Pancreas (tissue), 10 donors: ENCODE data around the gene AADACL2. TPM values are rescaled to one million over a fixed set of nuclear protein-coding genes. Genes with fewer than 3 reads are reported as not detected.

ENCODE experiments used
- ATAC-seq, 4 donors: fragments of 200-7000 bp; cut with Tn5 transposase; one replicate each; pipeline versions ENCODE4 v1.8.0 to v1.9.1; 2020; ENCODE audit warnings: mild to moderate bottlenecking in 4 of 4, moderate library complexity in 4 of 4
- DNase-seq, 6 donors: peaks; one replicate each; pipeline ENCODE4 v3.0.0-alpha.2; 2020
- FAIRE-seq: peaks from 2 replicates; lab custom pipeline; 2012; peaks lifted over from hg19 to GRCh38; lab: Jason Lieb, UNC
- H3K27ac ChIP-seq, 4 donors: fragments of 200-600 bp; sonication (generic); 1 replicate in 3 of 4; 2 replicates in 1 of 4; pipeline versions ENCODE4 v1.5.0 to v1.8.0; 2020
- H3K27me3 ChIP-seq, 4 donors: fragments of 200-600 bp; one replicate each; pipeline ENCODE4 v1.8.0; 2021
- H3K36me3 ChIP-seq, 3 donors: fragments of 200-600 bp; sonication (generic) in 1 of 3; one replicate each; pipeline versions ENCODE4 v1.5.0 to v1.8.0; 2020 to 2021
- H3K4me1 ChIP-seq, 3 donors: fragments of 200-600 bp; one replicate each; pipeline ENCODE4 v1.8.0; 2021
- H3K4me3 ChIP-seq, 4 donors: fragments of 200-600 bp; sonication (generic) in 2 of 4; one replicate each; pipeline versions ENCODE4 v1.5.0 to v1.8.0; 2020 to 2021
- H3K9me3 ChIP-seq, 4 donors: fragments of 200-600 bp; one replicate each; pipeline ENCODE4 v1.8.0; 2021
- WGBS, 2 donors: extraction: QIAGEN DNeasy Blood & Tissue Kit; methylation state at CpG; one replicate each; pipeline ENCODE4 v1.1.7; 2013; 5-methylcytosine and 5-hydroxymethylcytosine counted together
- intact Hi-C, 3 donors: fragments of 100-400 bp; cut with DNase I; formaldehyde crosslinking; loops; one replicate each; pipeline versions ENCODE4 v1.11.1 to v1.14.2; 2022
- polyA plus RNA-seq, 2 donors: library from polyadenylated mRNA; stranded (reverse); fragments of 200-250 nt; gene quantifications; one replicate each; pipeline ENCODE4 v1.2.3, GENCODE V29; 2013
- total RNA-seq, 6 donors: library from RNA; stranded (reverse); fragmentation: NEBNext Ultra II Directional in 4 of 6; extraction: Animal tissue kit (Norgen Biotek cat#: 25700) in 4 of 6; gene quantifications; one replicate each; pipeline versions ENCODE4 v1.2.1 to v1.2.4, GENCODE V29; 2021 to 2023
- TF ChIP-seq, protein P1 (sequence below), 4 donors: fragments of 200-600 bp; sonication (generic) in 3 of 4; IDR thresholded peaks; one replicate each; pipeline versions ENCODE4 v1.5.0 to v1.8.0; 2021; ENCODE audit warnings: antibody characterized with exemption in 4 of 4
- donor health status: healthy with polysubstance abuse.
- donor health status: DM: no; HTN: no; CAD: no; lungs with moderate emphysema.
- donor health status: DM: no; HTN: no; CAD: no.
- donor health status: control.
- donor health status: control.
- donor health status: Bipolar disorder and iron deficiency.
- donor health status: DM: yes; HTN: yes; CAD: no.
- donor health status: DM: no; HTN: no; CAD: no.
- donor health status: DM: no; HTN: no; CAD: no.
- donor health status: DM: yes; HTN: yes; CAD: no.

The AADACL2 gene
- total and polyA plus RNA-seq, 8 donors: not detected

- ATAC-seq (no peak), FAIRE-seq (no peak), DNase-seq (no peak)
- no peaks in the 10 kb centered on the region for H3K36me3 ChIP-seq
- no peaks in the 10 kb centered on the region for H3K9me3 ChIP-seq
- H3K27me3 ChIP-seq: no peaks in the 10 kb centered on the region
- intact Hi-C loops: no loop called here
- peak overlapping the region in 1 of 4 donors; percentile 85 for H3K27ac ChIP-seq
- WGBS, 2 donors: 96 to 100% methylated on average over 1 of the region's 1 CpG
- no peak overlapping the region for H3K4me3 ChIP-seq
- TF ChIP-seq, protein P1, sequence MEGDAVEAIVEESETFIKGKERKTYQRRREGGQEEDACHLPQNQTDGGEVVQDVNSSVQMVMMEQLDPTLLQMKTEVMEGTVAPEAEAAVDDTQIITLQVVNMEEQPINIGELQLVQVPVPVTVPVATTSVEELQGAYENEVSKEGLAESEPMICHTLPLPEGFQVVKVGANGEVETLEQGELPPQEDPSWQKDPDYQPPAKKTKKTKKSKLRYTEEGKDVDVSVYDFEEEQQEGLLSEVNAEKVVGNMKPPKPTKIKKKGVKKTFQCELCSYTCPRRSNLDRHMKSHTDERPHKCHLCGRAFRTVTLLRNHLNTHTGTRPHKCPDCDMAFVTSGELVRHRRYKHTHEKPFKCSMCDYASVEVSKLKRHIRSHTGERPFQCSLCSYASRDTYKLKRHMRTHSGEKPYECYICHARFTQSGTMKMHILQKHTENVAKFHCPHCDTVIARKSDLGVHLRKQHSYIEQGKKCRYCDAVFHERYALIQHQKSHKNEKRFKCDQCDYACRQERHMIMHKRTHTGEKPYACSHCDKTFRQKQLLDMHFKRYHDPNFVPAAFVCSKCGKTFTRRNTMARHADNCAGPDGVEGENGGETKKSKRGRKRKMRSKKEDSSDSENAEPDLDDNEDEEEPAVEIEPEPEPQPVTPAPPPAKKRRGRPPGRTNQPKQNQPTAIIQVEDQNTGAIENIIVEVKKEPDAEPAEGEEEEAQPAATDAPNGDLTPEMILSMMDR (IDR thresholded peaks at IDR 0.05): no peak
- H3K4me1 ChIP-seq: peaks cover 8 to 39% (median 37%) of the 10 kb centered on the region in 3 donors
Observed at GRCh38 chr3:151768393-151768930, 34.7 kb downstream of the AADACL2 start.

- DNase-seq (no peak), ATAC-seq (no peak), FAIRE-seq (no peak)
- peak overlapping the region in 1 of 4 donors; percentile 8 for H3K4me3 ChIP-seq
- TF ChIP-seq, protein P1 (IDR thresholded peaks at IDR 0.05): no peak
- H3K36me3 ChIP-seq: no peaks in the 10 kb centered on the region
- no peaks in the 10 kb centered on the region for H3K9me3 ChIP-seq
- H3K27me3 ChIP-seq: no peaks in the 10 kb centered on the region
- H3K4me1 ChIP-seq: peaks cover 8 to 40% (median 39%) of the 10 kb centered on the region in 3 donors
- 72 to 77% methylated on average over 2 of the region's 2 CpGs for WGBS, 2 donors
- peak overlapping the region in 3 of 4 donors; percentile 75 to 85 (median 76) for H3K27ac ChIP-seq
- intact Hi-C loops: no loop called here
Observed at GRCh38 chr3:151769175-151769574, 35.4 kb downstream of the AADACL2 start.

DNA sequence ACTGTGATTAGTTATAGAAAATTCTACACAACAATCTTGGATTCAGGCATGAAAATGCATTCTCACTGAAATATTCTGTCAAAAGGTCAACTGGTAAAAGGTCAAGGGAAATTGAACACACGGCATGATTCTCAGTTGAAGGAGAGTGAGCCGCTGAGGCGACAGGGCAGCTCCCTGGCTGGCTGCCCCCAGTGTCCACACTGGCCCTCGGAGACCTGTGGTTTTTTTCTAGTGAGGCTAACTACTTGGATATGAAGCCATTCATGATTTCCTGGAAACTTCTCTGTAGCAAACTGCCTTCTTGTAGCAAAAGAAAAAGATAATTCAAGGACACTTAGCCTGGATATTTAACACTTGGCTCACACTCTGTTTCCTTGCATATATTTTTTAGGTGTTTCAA lies 37.2 kb downstream of the AADACL2 start:
- peaks cover 8 to 54% (median 46%) of the 10 kb centered on the region in 3 donors for H3K4me1 ChIP-seq
- H3K27me3 ChIP-seq: no peaks in the 10 kb centered on the region
- 5% methylated on average over 4 of the region's 4 CpGs for WGBS, 2 donors
- ATAC-seq (peak; percentile 81 to 92 (median 91)), DNase-seq (peak; percentile 72 to 85 (median 80)), FAIRE-seq (no peak)
- intact Hi-C loops: no loop called here
- TF ChIP-seq, protein P1 (IDR thresholded peaks at IDR 0.05): no peak
- H3K9me3 ChIP-seq: no peaks in the 10 kb centered on the region
- peak overlapping the region; percentile 58 to 85 (median 76) for H3K27ac ChIP-seq
- no peaks in the 10 kb centered on the region for H3K36me3 ChIP-seq
- peak overlapping the region in 2 of 4 donors; percentile 6 to 8 for H3K4me3 ChIP-seq

- ATAC-seq: no peak
- Histone ChIP-seq H3K4me1 (peaks cover 8 to 73% (median 55%) of the 10 kb centered on the region in 3 donors), H3K9me3 (no peaks in the 10 kb centered on the region), H3K36me3 (no peaks in the 10 kb centered on the region), H3K27ac (peak overlapping the region in 1 of 4 donors; percentile 85), H3K27me3 (no peaks in the 10 kb centered on the region), H3K4me3 (no peak overlapping the region)
- FAIRE-seq: no peak
- TF ChIP-seq, protein P1 (IDR thresholded peaks at IDR 0.05): no peak
- 64 to 77% methylated on average over 4 of the region's 4 CpGs for WGBS, 2 donors
- intact Hi-C loops: no loop called here
- no peak for DNase-seq
Observed at GRCh38 chr3:151772825-151773480, 39.2 kb downstream of the AADACL2 start.

DNA sequence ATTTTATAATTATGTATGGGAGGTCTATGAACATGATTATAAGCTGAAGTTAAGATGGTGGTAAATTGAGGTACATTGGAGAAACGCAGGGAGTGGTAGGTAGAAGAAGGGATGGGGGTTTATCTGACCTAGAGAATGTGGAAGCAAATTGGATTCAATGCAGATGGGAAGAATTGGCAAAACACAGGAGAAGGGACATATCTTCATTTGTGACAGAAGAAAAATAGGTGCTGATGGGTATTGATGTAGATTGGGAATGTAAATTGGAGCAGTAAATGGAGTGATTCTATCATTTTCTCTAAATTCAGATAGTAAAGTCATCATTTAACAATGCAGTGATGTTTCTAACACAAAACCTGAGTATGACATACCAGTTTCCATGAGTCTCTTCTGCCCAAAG lies 40.5 kb downstream of the AADACL2 start:
- WGBS, 2 donors: 91 to 95% methylated on average over 1 of the region's 1 CpG
- no peaks in the 10 kb centered on the region for H3K9me3 ChIP-seq
- H3K36me3 ChIP-seq: no peaks in the 10 kb centered on the region
- no peak overlapping the region for H3K4me3 ChIP-seq
- intact Hi-C loops: no loop called here
- ATAC-seq (no peak), FAIRE-seq (no peak), DNase-seq (no peak)
- H3K27ac ChIP-seq: peak overlapping the region in 1 of 4 donors; percentile 17
- no peaks in the 10 kb centered on the region for H3K27me3 ChIP-seq
- TF ChIP-seq, protein P1 (IDR thresholded peaks at IDR 0.05): no peak
- H3K4me1 ChIP-seq: peaks cover 8 to 64% (median 51%) of the 10 kb centered on the region in 3 donors
